ENCODE data around the gene GPR143.

GRCh38 chrX:9678215-9678965 lies 87.3 kb downstream of the GPR143 start:
- TF ChIP-seq CTCF (IDR thresholded peaks at IDR 0.05; ENCODE audit: insufficient read depth, low read depth, low read length) = no peak
- no peak for TF ChIP-seq EZH2 (IDR thresholded peaks at IDR 0.05; ENCODE audit: insufficient read depth, low read length)

Data from astrocyte (in vitro differentiated cells and primary cell).